ENCODE data around the gene SHISA7.
"Not testable (repeated sequence)": the region's sequence is repeated elsewhere in the genome, so short reads cannot be mapped to it uniquely, and the experiment has no call there.

Gene SHISA7

GRCh38 chr19:55446060-55446459 lies 3.0 kb upstream of the SHISA7 start:
- DNase-seq (ENCODE audit: low spot score): no peak

GRCh38 chr19:55444646-55445045 lies 1.5 kb upstream of the SHISA7 start:
- no peak for DNase-seq (ENCODE audit: low spot score)

GRCh38 chr19:55443824-55444480 lies 852 bp upstream of the SHISA7 start:
- no peak for DNase-seq (ENCODE audit: low spot score)

- DNase-seq (ENCODE audit: low spot score): no peak
Observed at GRCh38 chr19:55442372-55442961, 633 bp downstream of the SHISA7 start.

- DNase-seq (ENCODE audit: low spot score): peak; percentile 52
Observed at GRCh38 chr19:55441692-55442321, 1.3 kb downstream of the SHISA7 start.

GRCh38 chr19:55441319-55441691 lies 1.8 kb downstream of the SHISA7 start:
- DNase-seq (ENCODE audit: low spot score): no peak

GRCh38 chr19:55440411-55441105 lies 2.5 kb downstream of the SHISA7 start:
- DNase-seq (ENCODE audit: low spot score): no peak

GRCh38 chr19:55439052-55439451 lies 4.0 kb downstream of the SHISA7 start:
- DNase-seq (ENCODE audit: low spot score): no peak

GRCh38 chr19:55437410-55437809 lies 5.7 kb downstream of the SHISA7 start:
- peak; percentile 62 for DNase-seq (ENCODE audit: low spot score)

GRCh38 chr19:55436847-55437246 lies 6.3 kb downstream of the SHISA7 start:
- no peak for DNase-seq (ENCODE audit: low spot score)

- DNase-seq (ENCODE audit: low spot score): no peak
Observed at GRCh38 chr19:55435020-55435419, 8.1 kb downstream of the SHISA7 start.

- DNase-seq (ENCODE audit: low spot score): no peak
Observed at GRCh38 chr19:55434356-55434919, 8.7 kb downstream of the SHISA7 start.

GRCh38 chr19:55433292-55433691 lies 9.8 kb downstream of the SHISA7 start:
- DNase-seq (ENCODE audit: low spot score): no peak

GRCh38 chr19:55432241-55432959 lies 10.7 kb downstream of the SHISA7 start:
- DNase-seq (ENCODE audit: low spot score): no peak

- DNase-seq (ENCODE audit: low spot score): no peak
Observed at GRCh38 chr19:55431183-55431582, 11.9 kb downstream of the SHISA7 start.

- DNase-seq (ENCODE audit: low spot score): no peak
Observed at GRCh38 chr19:55426042-55426441, 17.1 kb downstream of the SHISA7 start.

GRCh38 chr19:55424518-55424917 lies 18.6 kb downstream of the SHISA7 start:
- DNase-seq (ENCODE audit: low spot score): no peak

- no peak for DNase-seq (ENCODE audit: low spot score)
Observed at GRCh38 chr19:55423225-55424005, 19.7 kb downstream of the SHISA7 start.

- DNase-seq (ENCODE audit: low spot score): not testable (repeated sequence)
Observed at GRCh38 chr19:55421281-55421680, 21.8 kb downstream of the SHISA7 start.

GRCh38 chr19:55419624-55420236 lies 23.4 kb downstream of the SHISA7 start:
- DNase-seq (ENCODE audit: low spot score): no peak

GRCh38 chr19:55419103-55419502 lies 24.0 kb downstream of the SHISA7 start:
- DNase-seq (ENCODE audit: low spot score): no peak

Data from cerebellar cortex (tissue), 1 donor.